HCT116 (cell line): ENCODE results near the gene CYREN. TPM values are rescaled to one million over a fixed set of nuclear protein-coding genes. Genes with fewer than 3 reads are reported as not detected.

Experiments
- ATAC-seq: fragments of 200-7000 bp; cut with Tn5 transposase; 2 replicates; pipeline ENCODE4 v1.9.1; 2020; ENCODE audit warnings: mild to moderate bottlenecking, moderate library complexity
- BruUV-seq: library from RNA; stranded (reverse); fragments of 400-500 nt; replicated peaks from 2 replicates; lab custom pipeline; 2021; lab: Mats Ljungman, UMichigan
- CTCF ChIA-PET: fragments of 300-600 bp; sonication (Branson Sonifier 250); formaldehyde crosslinking; loops from one replicate; lab custom pipeline; 2021; ENCODE audit warnings: antibody characterized with exemption; lab: Charles Lee
- POLR2A ChIA-PET: fragments of 300-600, 350-600 bp; sonication (Branson Sonifier 250); formaldehyde crosslinking; loops from one replicate; lab custom pipeline; 2021; ENCODE audit warnings: antibody characterized with exemption; lab: Charles Lee
- RAD21 ChIA-PET, 2 experiments: fragments of 300-600 bp; sonication (Branson Sonifier 250); formaldehyde crosslinking; loops; one replicate each; lab custom pipeline; 2023; ENCODE audit warnings: low total read pairs in 2 of 2; ENCODE audit not compliant: uncharacterized antibody in 2 of 2, unreplicated experiment in 2 of 2, low non-redundant PET in 1 of 2; lab: Charles Lee
- DNase-seq: peaks from one replicate; pipeline ENCODE4 v3.0.0-alpha.2; 2010; ENCODE audit warnings: low read depth, low spot score
- H2AFZ ChIP-seq: fragments of 200-600 bp; shearing (Covaris generic), sonication (generic); 2 replicates; pipeline ENCODE4 v1.6.1; 2017; ENCODE audit warnings: low read depth, mixed run types, mixed read lengths, antibody characterized with exemption, low read length; ENCODE audit not compliant: poor library complexity, severe bottlenecking
- H3K27ac ChIP-seq: 2 replicates; pipeline ENCODE4 v1.5.1; 2012; ENCODE audit warnings: low read depth, low read length
- H3K27me3 ChIP-seq: fragments of 200-600 bp; sonication (generic); 2 replicates; pipeline ENCODE4 v1.6.1; 2016; ENCODE audit warnings: mixed run types, low read length, mixed read lengths; ENCODE audit not compliant: insufficient read depth
- H3K36me3 ChIP-seq, 2 experiments: fragments of 200-500 bp in 1 of 2; fragments of 200-600 bp in 1 of 2; sonication (Bioruptor generic) in 1 of 2; sonication (generic) in 1 of 2; 2 replicates each; pipeline versions ENCODE4 v1.5.1 to v1.6.1; 2014 to 2016; ENCODE audit warnings: low read length in 2 of 2, inconsistent platforms in 1 of 2, mixed read lengths in 1 of 2, mixed run types in 1 of 2; ENCODE audit not compliant: insufficient read depth in 2 of 2, control insufficient read depth in 1 of 2
- H3K4me1 ChIP-seq, 2 experiments: fragments of 200-600 bp in 1 of 2; sonication (generic) in 1 of 2; 2 replicates each; pipeline versions ENCODE4 v1.5.1 to v1.6.1; 2012 to 2017; ENCODE audit warnings: low read length in 2 of 2, inconsistent platforms in 1 of 2, mild to moderate bottlenecking in 1 of 2, mixed read lengths in 1 of 2, mixed run types in 1 of 2, moderate library complexity in 1 of 2; ENCODE audit not compliant: insufficient read depth in 2 of 2, control insufficient read depth in 1 of 2
- H3K4me2 ChIP-seq: fragments of 200-600 bp; sonication (generic); 2 replicates; pipeline ENCODE4 v1.6.1; 2017; ENCODE audit warnings: mixed run types, low read length, mixed read lengths
- H3K4me3 ChIP-seq, 2 experiments: fragments of 200-600 bp in 1 of 2; sonication (generic) in 1 of 2; replicated peaks in 1 of 2; 2 replicates each; pipeline ENCODE4 v1.5.1; 2011 to 2016; ENCODE audit warnings: low read length in 2 of 2, control low read depth in 1 of 2, low read depth in 1 of 2, mild to moderate bottlenecking in 1 of 2, mixed read lengths in 1 of 2, mixed run types in 1 of 2
- H3K79me2 ChIP-seq: fragments of 200-600 bp; sonication (generic); 2 replicates; pipeline ENCODE4 v1.6.1; 2017; ENCODE audit warnings: mild to moderate bottlenecking, mixed run types, low read length, moderate library complexity, mixed read lengths; ENCODE audit not compliant: insufficient read depth
- H3K9ac ChIP-seq: fragments of 200-600 bp; sonication (generic); 2 replicates; pipeline ENCODE4 v1.6.1; 2016; ENCODE audit warnings: low read length, mixed read lengths
- H3K9me2 ChIP-seq: fragments of 200-600 bp; sonication (generic), shearing (Covaris generic); 2 replicates; pipeline ENCODE4 v1.6.1; 2017; ENCODE audit warnings: mixed run types, mild to moderate bottlenecking, moderate library complexity; ENCODE audit not compliant: insufficient read depth
- H3K9me3 ChIP-seq, 2 experiments: fragments of 200-500 bp in 1 of 2; fragments of 200-600 bp in 1 of 2; sonication (Bioruptor generic) in 1 of 2; sonication (generic) in 1 of 2; 2 replicates each; pipeline ENCODE4 v1.6.1; 2014 to 2017; ENCODE audit warnings: low read length in 2 of 2, mixed read lengths in 2 of 2, inconsistent platforms in 1 of 2, low read depth in 1 of 2, mild to moderate bottlenecking in 1 of 2, mixed run types in 1 of 2, moderate library complexity in 1 of 2; ENCODE audit not compliant: control insufficient read depth in 1 of 2, insufficient read depth in 1 of 2
- H4K20me1 ChIP-seq: fragments of 200-600 bp; sonication (generic), shearing (Covaris generic); 2 replicates; pipeline ENCODE4 v1.6.1; 2017; ENCODE audit warnings: mixed run types, mild to moderate bottlenecking, moderate library complexity; ENCODE audit not compliant: insufficient read depth
- CEBPB ChIP-seq: IDR thresholded peaks from 2 replicates; pipeline ENCODE4 v1.6.1; 2012; ENCODE audit warnings: low read depth
- CTCF ChIP-seq, 3 experiments: fragments of 200-600 bp in 1 of 3; sonication (generic) in 1 of 3; IDR thresholded peaks in 2 of 3; conservative IDR thresholded peaks in 1 of 3; 2 replicates each; pipeline ENCODE4 v1.5.1; 2012 to 2017; ENCODE audit warnings: low read depth in 2 of 3, low read length in 2 of 3, antibody characterized with exemption in 1 of 3, borderline replicate concordance in 1 of 3, control low read depth in 1 of 3, mild to moderate bottlenecking in 1 of 3, mixed read lengths in 1 of 3, mixed run types in 1 of 3, moderate library complexity in 1 of 3; ENCODE audit not compliant: insufficient read depth in 1 of 3
- EGR1 ChIP-seq: IDR thresholded peaks from 2 replicates; pipeline ENCODE4 v1.6.1; 2012; ENCODE audit warnings: low read depth
- ELF1 ChIP-seq: IDR thresholded peaks from 2 replicates; pipeline ENCODE4 v1.6.1; 2012; ENCODE audit warnings: low read depth, borderline replicate concordance
- EZH2 ChIP-seq: fragments of 200-600 bp; sonication (generic); IDR thresholded peaks from 2 replicates; pipeline ENCODE4 v1.6.1; 2017; ENCODE audit warnings: antibody characterized with exemption, mixed run types
- EZH2phosphoT487 ChIP-seq: fragments of 200-600 bp; IDR thresholded peaks from 2 replicates; pipeline ENCODE4 v1.6.1; 2018; ENCODE audit warnings: antibody characterized with exemption, borderline replicate concordance
- FOSL1 ChIP-seq: IDR thresholded peaks from 2 replicates; pipeline ENCODE4 v1.6.1; 2012; ENCODE audit warnings: low read depth
- JUND ChIP-seq: IDR thresholded peaks from 2 replicates; pipeline ENCODE4 v1.6.1; 2012
- MAX ChIP-seq: IDR thresholded peaks from 2 replicates; pipeline ENCODE4 v1.6.1; 2012
- POLR2A ChIP-seq: IDR thresholded peaks from 2 replicates; pipeline ENCODE4 v1.7.0; 2011; ENCODE audit warnings: borderline replicate concordance; ENCODE audit not compliant: insufficient read depth, insufficient read length; ENCODE audit errors: extremely low read depth
- POLR2AphosphoS5 ChIP-seq: IDR thresholded peaks from 2 replicates; pipeline ENCODE4 v1.6.1; 2011; ENCODE audit warnings: mild to moderate bottlenecking, low read depth, low read length, moderate library complexity
- REST ChIP-seq: IDR thresholded peaks from 2 replicates; pipeline ENCODE4 v1.6.1; 2012; ENCODE audit warnings: low read depth
- SIN3A ChIP-seq: IDR thresholded peaks from 2 replicates; pipeline ENCODE4 v1.6.1; 2012; ENCODE audit warnings: low read depth
- SRF ChIP-seq: IDR thresholded peaks from 2 replicates; pipeline ENCODE4 v1.6.1; 2012; ENCODE audit warnings: low read depth
- TCF7L2 ChIP-seq: IDR thresholded peaks from 2 replicates; pipeline ENCODE4 v1.7.0; 2011; ENCODE audit warnings: borderline replicate concordance, inconsistent platforms; ENCODE audit not compliant: insufficient read depth, insufficient read length; ENCODE audit errors: extremely low read depth
- YY1 ChIP-seq: IDR thresholded peaks from 2 replicates; pipeline ENCODE4 v1.6.1; 2011; ENCODE audit warnings: low read length, low read depth, moderate library complexity, mild to moderate bottlenecking; ENCODE audit not compliant: insufficient replicate concordance; ENCODE audit errors: extremely low read depth
- ZFX ChIP-seq: fragments of 450-650 bp; IDR thresholded peaks from 2 replicates; pipeline ENCODE4 v1.6.1; 2017
- ZNF274 ChIP-seq: fragments of 200-500 bp; sonication (Bioruptor generic); IDR thresholded peaks from 2 replicates; pipeline ENCODE4 v1.6.1; 2014; ENCODE audit warnings: mild to moderate bottlenecking, low read depth, low read length, inconsistent platforms
- intact Hi-C: fragments of 100-400 bp; cut with micrococcal nuclease; formaldehyde crosslinking; loops from 2 replicates; pipeline ENCODE4 v1.10.0; 2022
- total RNA-seq: library from RNA; stranded (reverse); gene quantifications from one replicate; pipeline ENCODE4 v1.2.1, GENCODE V29; 2021; ENCODE audit not compliant: unreplicated experiment

CYREN gene
- total RNA-seq, 1 experiment from 2014 or later, result 54.5 TPM

- ChIA-PET CTCF (interaction anchor here (0.9 kb wide), 1 partner anchor 30 kb away, joined by 3 read pairs; no protein-coding TSS in a partner anchor), RAD21 (no interaction called here), POLR2A (no interaction called here)
- BruUV-seq, result no TSS peak
- intact Hi-C loops, result no loop called here
- Histone ChIP-seq H4K20me1 (no peaks in the 10 kb centered on the region), H3K36me3 (peaks cover 2 to 3% of the 10 kb centered on the region in 2 experiments; a peak in 3 of 4 replicates), H2AFZ (no peak overlapping the region), H3K4me1 (no peaks in the 10 kb centered on the region), H3K9ac (no peak overlapping the region), H3K4me2 (no peak overlapping the region), H3K4me3 (no peak overlapping the region), H3K9me2 (no peaks in the 10 kb centered on the region), H3K27me3 (no peaks in the 10 kb centered on the region), H3K79me2 (no peaks in the 10 kb centered on the region), H3K9me3 (no peaks in the 10 kb centered on the region), H3K27ac (no peak overlapping the region)
- ATAC-seq (no peak), DNase-seq (no peak)
- TF ChIP-seq ZNF274 (no peak), ELF1 (no peak), MAX (no peak), EGR1 (no peak), POLR2AphosphoS5 (no peak), SIN3A (no peak), YY1 (no peak), JUND (no peak), EZH2 (no peak), CEBPB (no peak), REST (no peak), EZH2phosphoT487 (no peak), POLR2A (no peak), TCF7L2 (no peak), SRF (no peak), CTCF (IDR thresholded peaks at IDR 0.05 in 2 of 3, conservative IDR thresholded peaks at IDR 0.05 in 1 of 3; ENCODE audit: borderline replicate concordance in 1 of 3, insufficient read depth in 1 of 3, low read depth in 2 of 3, low read length in 2 of 3) (no peak), ZFX (no peak), FOSL1 (no peak)
These were observed 28.9 kb upstream of the CYREN start for GRCh38 chr7:135199439-135199838.
